Endothelial cell of umbilical vein (primary cell): ENCODE measurements around the gene EXD3. TPM values are rescaled to one million over a fixed set of nuclear protein-coding genes. Genes with fewer than 3 reads are reported as not detected.

Experiments
- BruUV-seq: library from RNA; stranded (reverse); fragments of 400-500 nt; replicated peaks from 2 replicates; lab custom pipeline; 2021; lab: Mats Ljungman, UMichigan
- CTCF ChIA-PET: fragments of 300-600, 350-600 bp; sonication (Branson Sonifier 250); formaldehyde crosslinking; loops from one replicate; lab custom pipeline; 2021; ENCODE audit warnings: antibody characterized with exemption, inconsistent platforms; lab: Charles Lee
- POLR2A ChIA-PET: fragments of 300-600, 350-600 bp; sonication (Branson Sonifier 250); formaldehyde crosslinking; loops from one replicate; lab custom pipeline; 2021; ENCODE audit warnings: antibody characterized with exemption, inconsistent platforms; lab: Charles Lee
- DNase-seq: peaks from one replicate; pipeline ENCODE4 v3.0.0-alpha.2; 2011; ENCODE audit warnings: low read depth, low spot score
- FAIRE-seq: peaks from 2 replicates; lab custom pipeline; 2011; peaks lifted over from hg19 to GRCh38; lab: Jason Lieb, UNC
- H2AFZ ChIP-seq: 2 replicates; pipeline ENCODE4 v1.6.0; 2012; ENCODE audit warnings: low read depth, low read length, control low read depth, inconsistent platforms
- H3K27ac ChIP-seq: 2 replicates; pipeline ENCODE4 v1.5.1; 2011; ENCODE audit warnings: low read depth, mild to moderate bottlenecking, control low read depth, low read length, moderate library complexity; ENCODE audit not compliant: insufficient read depth
- H3K27me3 ChIP-seq, 2 experiments: 2 replicates each; pipeline versions ENCODE4 v1.6.0 to v1.6.1; 2011; ENCODE audit warnings: low read length in 2 of 2, mixed read lengths in 1 of 2; ENCODE audit not compliant: control insufficient read depth in 2 of 2, insufficient read depth in 2 of 2
- H3K36me3 ChIP-seq, 2 experiments: 2 replicates in 1 of 2; 3 replicates in 1 of 2; pipeline ENCODE4 v1.5.1; 2011; ENCODE audit warnings: low read length in 2 of 2, mild to moderate bottlenecking in 1 of 2, moderate library complexity in 1 of 2; ENCODE audit not compliant: control insufficient read depth in 2 of 2, insufficient read depth in 2 of 2; ENCODE audit errors: extremely low read depth in 1 of 2
- H3K4me1 ChIP-seq: 3 replicates; pipeline ENCODE4 v1.5.1; 2011; ENCODE audit warnings: mild to moderate bottlenecking, low read length; ENCODE audit not compliant: control insufficient read depth, insufficient read depth; ENCODE audit errors: extremely low read depth
- H3K4me2 ChIP-seq: 2 replicates; pipeline ENCODE4 v1.6.1; 2011; ENCODE audit warnings: low read length, control low read depth, mixed read lengths; ENCODE audit not compliant: insufficient read depth
- H3K4me3 ChIP-seq, 3 experiments: fragments of 200-600 bp in 1 of 3; sonication (generic), shearing (Covaris generic) in 1 of 3; replicated peaks in 1 of 3; 2 replicates each; pipeline ENCODE4 v1.5.1; 2011 to 2016; ENCODE audit warnings: control low read depth in 3 of 3, low read length in 3 of 3, mild to moderate bottlenecking in 2 of 3, inconsistent platforms in 1 of 3, low read depth in 1 of 3, moderate library complexity in 1 of 3; ENCODE audit not compliant: insufficient read depth in 1 of 3
- H3K79me2 ChIP-seq: 2 replicates; pipeline ENCODE4 v1.6.0; 2012; ENCODE audit warnings: low read length, inconsistent platforms; ENCODE audit not compliant: control insufficient read depth, insufficient read depth
- H3K9ac ChIP-seq: replicated peaks from 2 replicates; pipeline ENCODE3; 2011; ENCODE audit warnings: low read length, control low read depth; ENCODE audit not compliant: insufficient read depth; ENCODE audit errors: extremely low read depth
- H3K9me1 ChIP-seq: replicated peaks from 3 replicates; pipeline ENCODE4 v1.6.0; 2011; ENCODE audit warnings: mild to moderate bottlenecking, low read length; ENCODE audit not compliant: control insufficient read depth, insufficient read depth; ENCODE audit errors: extremely low read depth
- H3K9me3 ChIP-seq: replicated peaks from 2 replicates; pipeline ENCODE4 v1.5.1; 2012; ENCODE audit warnings: low read length, inconsistent platforms; ENCODE audit not compliant: control insufficient read depth, insufficient read depth
- H4K20me1 ChIP-seq: replicated peaks from 2 replicates; pipeline ENCODE3; 2011; ENCODE audit warnings: mild to moderate bottlenecking, low read length; ENCODE audit not compliant: control insufficient read depth, insufficient read depth; ENCODE audit errors: extremely low read depth
- EZH2 ChIP-seq: IDR thresholded peaks from 2 replicates; pipeline ENCODE4 v1.6.1; 2012; ENCODE audit warnings: borderline replicate concordance, low read depth, mild to moderate bottlenecking, moderate library complexity, low read length, inconsistent platforms; ENCODE audit not compliant: severe bottlenecking
- FOS ChIP-seq: IDR thresholded peaks from 2 replicates; pipeline ENCODE4 v1.6.1; 2011; ENCODE audit warnings: mild to moderate bottlenecking, low read length, moderate library complexity, borderline replicate concordance; ENCODE audit not compliant: insufficient read depth
- GATA2 ChIP-seq: IDR thresholded peaks from 2 replicates; pipeline ENCODE4 v1.7.0; 2011; ENCODE audit warnings: low read depth, mild to moderate bottlenecking, moderate library complexity, mixed read lengths, low read length; ENCODE audit not compliant: insufficient read length, insufficient read depth
- JUN ChIP-seq: IDR thresholded peaks from 2 replicates; pipeline ENCODE4 v1.6.1; 2011; ENCODE audit warnings: borderline replicate concordance, low read depth; ENCODE audit not compliant: insufficient read length, insufficient read depth
- MYC ChIP-seq: IDR thresholded peaks from one replicate; pipeline ENCODE4 v1.6.1; 2011; ENCODE audit warnings: mild to moderate bottlenecking, low read depth, low read length
- POLR2A ChIP-seq: IDR thresholded peaks from 2 replicates; pipeline ENCODE4 v1.6.1; 2012; ENCODE audit warnings: low read depth, mild to moderate bottlenecking, control low read depth, low read length
- POLR2AphosphoS5 ChIP-seq: IDR thresholded peaks from 2 replicates; pipeline ENCODE4 v1.6.1; 2012; ENCODE audit warnings: low read depth, mild to moderate bottlenecking, control low read depth, low read length, moderate library complexity; ENCODE audit not compliant: insufficient read depth
- dilution Hi-C: fragments of 300-500 bp; cut with MboI; formaldehyde crosslinking; loops from one replicate; pipeline ENCODE4 v1.15.0; 2019; ENCODE audit warnings: low sequenced_read_pairs; ENCODE audit not compliant: extremely low pct_ligation_motif_present
- intact Hi-C: fragments of 100-400 bp; cut with micrococcal nuclease; formaldehyde crosslinking; loops from one replicate; pipeline ENCODE4 v1.10.0; 2022
- polyA plus RNA-seq, 4 experiments: library from polyadenylated mRNA; depleted of rRNA in 3 of 4; stranded (reverse) in 3 of 4; unstranded in 1 of 4; fragments of >200 nt; gene quantifications; 2 replicates each; pipeline versions ENCODE4 v1.2.1 to v1.2.3, GENCODE V29; 2011 to 2012; ENCODE audit warnings: missing spikeins in 1 of 4
- total RNA-seq: library from RNA; stranded (reverse); gene quantifications from 2 replicates; pipeline ENCODE4 v1.2.3, GENCODE V29; 2021
- TF ChIP-seq, protein P1 (sequence below): IDR thresholded peaks from 2 replicates; pipeline ENCODE4 v1.6.1; 2011; ENCODE audit not compliant: insufficient read depth, insufficient read length
- TF ChIP-seq, protein P2 (sequence below), 2 donors: IDR thresholded peaks; 1 replicate in 1 of 2; 2 replicates in 1 of 2; pipeline ENCODE4 v1.5.1; 2011; ENCODE audit warnings: low read length in 2 of 2, mild to moderate bottlenecking in 2 of 2, moderate library complexity in 2 of 2, control low read depth in 1 of 2, inconsistent platforms in 1 of 2, low read depth in 1 of 2; ENCODE audit not compliant: insufficient read depth in 1 of 2; ENCODE audit errors: extremely low read depth in 1 of 2

Gene EXD3
- total and polyA plus RNA-seq, 2 donors (not counting 3 experiments of a cell fraction or from before 2014, with no cell fraction given), result 17.7 to 30.3 TPM

DNA sequence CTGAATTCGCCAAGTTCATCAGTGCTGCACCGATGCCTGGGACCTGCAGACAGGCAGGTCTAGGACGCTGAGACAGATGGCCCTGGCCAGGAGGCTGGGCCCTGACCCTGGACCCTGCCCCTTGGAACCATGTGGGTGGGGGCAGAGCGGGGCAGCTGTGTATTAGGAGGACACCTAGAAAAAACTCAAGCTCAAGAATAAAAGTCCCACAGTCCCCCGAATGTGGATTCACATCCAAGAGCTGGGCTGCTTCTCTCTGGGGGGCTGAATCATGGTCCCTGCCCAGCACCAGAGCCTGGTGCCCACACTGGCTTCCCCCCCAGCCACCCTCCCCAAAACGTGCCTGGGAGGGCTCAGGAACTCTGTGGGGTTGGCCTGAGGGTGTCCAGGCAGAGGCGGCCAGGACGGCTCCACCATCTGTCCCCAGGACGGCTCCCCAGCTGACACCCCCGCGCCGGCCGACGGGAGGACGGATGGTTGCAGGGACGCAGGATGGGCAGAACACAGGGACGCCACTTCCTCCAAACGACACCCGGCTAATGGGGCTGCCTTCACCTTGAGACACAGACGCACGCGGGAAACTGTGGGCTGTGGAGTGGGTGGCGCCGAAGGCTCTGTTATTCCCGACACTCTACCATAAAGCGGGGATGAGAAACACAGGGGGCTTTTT is 34.9 kb downstream of the EXD3 start:
- no peaks in the 10 kb centered on the region for H3K27me3 ChIP-seq
- H2AFZ ChIP-seq, result no peak overlapping the region
- H4K20me1 ChIP-seq, result no peaks in the 10 kb centered on the region
- peak overlapping the region; percentile 49 for H3K9ac ChIP-seq
- no peak overlapping the region for H3K4me3 ChIP-seq
- no peaks in the 10 kb centered on the region for H3K9me1 ChIP-seq
- H3K79me2 ChIP-seq, result no peaks in the 10 kb centered on the region
- CTCF ChIA-PET, result interaction anchor here (0.8 to 1.9 kb wide), 5 partner anchors 8 to 92 kb away, joined by 3 to 9 read pairs (median 3); partner anchors contain the start of gene NRARP
- POLR2A ChIA-PET, result interaction anchor here (1.1 kb wide), 1 partner anchor 86 kb away, joined by 4 read pairs; the partner anchor contains the start of gene NRARP
- H3K27ac ChIP-seq, result peak overlapping the region; percentile 81
- BruUV-seq, result no TSS peak
- peaks cover 0 to 2% of the 10 kb centered on the region in 2 experiments for H3K36me3 ChIP-seq
- peaks cover 13% of the 10 kb centered on the region for H3K4me1 ChIP-seq
- H3K4me2 ChIP-seq, result no peak overlapping the region
- dilution Hi-C loops, result no loop called here
- intact Hi-C loops, result loop anchor here (5.0 kb wide), 1 partner anchor 36 kb away; no protein-coding TSS in a partner anchor
- H3K9me3 ChIP-seq, result no peaks in the 10 kb centered on the region
- no peak for DNase-seq
- FAIRE-seq, result peak; percentile 56
- TF ChIP-seq, protein P1, sequence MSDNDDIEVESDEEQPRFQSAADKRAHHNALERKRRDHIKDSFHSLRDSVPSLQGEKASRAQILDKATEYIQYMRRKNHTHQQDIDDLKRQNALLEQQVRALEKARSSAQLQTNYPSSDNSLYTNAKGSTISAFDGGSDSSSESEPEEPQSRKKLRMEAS, result no peak
- TF ChIP-seq, protein P2, sequence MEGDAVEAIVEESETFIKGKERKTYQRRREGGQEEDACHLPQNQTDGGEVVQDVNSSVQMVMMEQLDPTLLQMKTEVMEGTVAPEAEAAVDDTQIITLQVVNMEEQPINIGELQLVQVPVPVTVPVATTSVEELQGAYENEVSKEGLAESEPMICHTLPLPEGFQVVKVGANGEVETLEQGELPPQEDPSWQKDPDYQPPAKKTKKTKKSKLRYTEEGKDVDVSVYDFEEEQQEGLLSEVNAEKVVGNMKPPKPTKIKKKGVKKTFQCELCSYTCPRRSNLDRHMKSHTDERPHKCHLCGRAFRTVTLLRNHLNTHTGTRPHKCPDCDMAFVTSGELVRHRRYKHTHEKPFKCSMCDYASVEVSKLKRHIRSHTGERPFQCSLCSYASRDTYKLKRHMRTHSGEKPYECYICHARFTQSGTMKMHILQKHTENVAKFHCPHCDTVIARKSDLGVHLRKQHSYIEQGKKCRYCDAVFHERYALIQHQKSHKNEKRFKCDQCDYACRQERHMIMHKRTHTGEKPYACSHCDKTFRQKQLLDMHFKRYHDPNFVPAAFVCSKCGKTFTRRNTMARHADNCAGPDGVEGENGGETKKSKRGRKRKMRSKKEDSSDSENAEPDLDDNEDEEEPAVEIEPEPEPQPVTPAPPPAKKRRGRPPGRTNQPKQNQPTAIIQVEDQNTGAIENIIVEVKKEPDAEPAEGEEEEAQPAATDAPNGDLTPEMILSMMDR (IDR thresholded peaks at IDR 0.05; ENCODE audit: extremely low read depth in 1 of 2, insufficient read depth in 1 of 2, low read depth in 1 of 2, low read length in 2 of 2), result no peak
- no peak for TF ChIP-seq MYC
- no peak for TF ChIP-seq POLR2AphosphoS5
- TF ChIP-seq FOS, result no peak
- TF ChIP-seq GATA2, result no peak
- no peak for TF ChIP-seq POLR2A
- no peak for TF ChIP-seq EZH2
- TF ChIP-seq JUN, result no peak
